H9 (cell line): Measurements from ENCODE around the gene ACTR2. TPM values are rescaled to one million over a fixed set of nuclear protein-coding genes. Genes with fewer than 3 reads are reported as not detected.

Source experiments
- DNase-seq: peaks from one replicate; pipeline ENCODE4 v3.0.0-alpha.2; 2017
- H2AFZ ChIP-seq: one replicate; pipeline ENCODE4 v1.6.1; 2013; ENCODE audit warnings: mild to moderate bottlenecking, low read length, control low read depth, moderate library complexity
- H2AK5ac ChIP-seq: 2 replicates; pipeline ENCODE4 v1.6.1; 2013; ENCODE audit warnings: low read length, control low read depth, mixed read lengths; ENCODE audit not compliant: insufficient read length
- H2BK120ac ChIP-seq: one replicate; pipeline ENCODE4 v1.6.1; 2013; ENCODE audit warnings: low read depth, mild to moderate bottlenecking, low read length, control low read depth, inconsistent platforms; ENCODE audit not compliant: poor library complexity, severe bottlenecking
- H2BK12ac ChIP-seq: 2 replicates; pipeline ENCODE4 v1.6.1; 2013; ENCODE audit warnings: low read length, control low read depth, mixed read lengths, low read depth; ENCODE audit not compliant: insufficient read length
- H2BK15ac ChIP-seq: 2 replicates; pipeline ENCODE4 v1.6.1; 2013; ENCODE audit warnings: low read depth, low read length, control low read depth
- H2BK20ac ChIP-seq: one replicate; pipeline ENCODE4 v1.6.1; 2013; ENCODE audit warnings: low read depth, mild to moderate bottlenecking, low read length, control low read depth, inconsistent platforms; ENCODE audit not compliant: poor library complexity, severe bottlenecking
- H2BK5ac ChIP-seq: 2 replicates; pipeline ENCODE4 v1.6.1; 2013; ENCODE audit warnings: low read length, control low read depth, mixed read lengths; ENCODE audit not compliant: insufficient read length
- H3K14ac ChIP-seq: 2 replicates; pipeline ENCODE4 v1.6.1; 2013; ENCODE audit warnings: low read length, control low read depth; ENCODE audit not compliant: insufficient read depth
- H3K18ac ChIP-seq: 2 replicates; pipeline ENCODE4 v1.6.1; 2013; ENCODE audit warnings: low read depth, mild to moderate bottlenecking, mixed read lengths, low read length, control low read depth; ENCODE audit not compliant: insufficient read length
- H3K23ac ChIP-seq: 2 replicates; pipeline ENCODE4 v1.6.1; 2013; ENCODE audit warnings: low read length, control low read depth, mixed read lengths, low read depth; ENCODE audit not compliant: insufficient read length
- H3K23me2 ChIP-seq: 2 replicates; pipeline ENCODE4 v1.6.1; 2013; ENCODE audit warnings: low read depth, mild to moderate bottlenecking, mixed read lengths, low read length, control low read depth; ENCODE audit not compliant: insufficient read length, poor library complexity, severe bottlenecking
- H3K27ac ChIP-seq: 2 replicates; pipeline ENCODE4 v1.5.1; 2013; ENCODE audit warnings: low read length, control low read depth, mixed read lengths, low read depth; ENCODE audit not compliant: insufficient read length
- H3K27me3 ChIP-seq: 2 replicates; pipeline ENCODE4 v1.6.1; 2013; ENCODE audit warnings: low read length, control low read depth, inconsistent platforms; ENCODE audit not compliant: insufficient read depth
- H3K4ac ChIP-seq: 2 replicates; pipeline ENCODE4 v1.6.1; 2013; ENCODE audit warnings: low read depth, mild to moderate bottlenecking, control low read depth, inconsistent platforms, low read length, moderate library complexity
- H3K4me1 ChIP-seq: 2 replicates; pipeline ENCODE4 v1.6.1; 2013; ENCODE audit warnings: low read length, control low read depth, inconsistent platforms; ENCODE audit not compliant: insufficient read depth
- H3K4me2 ChIP-seq: 2 replicates; pipeline ENCODE4 v1.6.1; 2013; ENCODE audit warnings: low read length, control low read depth, mixed read lengths; ENCODE audit not compliant: insufficient read length, insufficient read depth
- H3K56ac ChIP-seq: 2 replicates; pipeline ENCODE4 v1.6.1; 2013; ENCODE audit warnings: low read depth, mild to moderate bottlenecking, mixed read lengths, low read length, control low read depth; ENCODE audit not compliant: insufficient read length
- H3K79me1 ChIP-seq: 2 replicates; pipeline ENCODE4 v1.6.1; 2013; ENCODE audit warnings: low read depth, mild to moderate bottlenecking, moderate library complexity, low read length, control low read depth, inconsistent platforms; ENCODE audit not compliant: insufficient read depth, poor library complexity, severe bottlenecking
- H3K79me2 ChIP-seq: 2 replicates; pipeline ENCODE4 v1.6.1; 2013; ENCODE audit warnings: low read length, control low read depth, inconsistent platforms; ENCODE audit not compliant: insufficient read depth
- H3K9ac ChIP-seq: 2 replicates; pipeline ENCODE4 v1.6.1; 2013; ENCODE audit warnings: low read length, control low read depth, mixed read lengths; ENCODE audit not compliant: insufficient read length; ENCODE audit errors: extremely low read depth
- H3K9me3 ChIP-seq: one replicate; pipeline ENCODE4 v1.6.1; 2013; ENCODE audit warnings: low read depth, low read length, inconsistent platforms; ENCODE audit not compliant: control insufficient read depth
- H3T11ph ChIP-seq: one replicate; pipeline ENCODE4 v1.6.1; 2013; ENCODE audit warnings: mild to moderate bottlenecking, low read length, control low read depth, inconsistent platforms
- H4K20me1 ChIP-seq: one replicate; pipeline ENCODE4 v1.6.1; 2013; ENCODE audit not compliant: control insufficient read depth, insufficient read length, insufficient read depth
- H4K5ac ChIP-seq: 2 replicates; pipeline ENCODE4 v1.6.1; 2013; ENCODE audit warnings: low read depth, mild to moderate bottlenecking, mixed read lengths, low read length, control low read depth; ENCODE audit not compliant: insufficient read length
- H4K8ac ChIP-seq: replicated peaks from 2 replicates; pipeline ENCODE4 v1.6.1; 2013; ENCODE audit warnings: low read length, control low read depth, mixed read lengths, low read depth; ENCODE audit not compliant: insufficient read length
- H4K91ac ChIP-seq: 2 replicates; pipeline ENCODE4 v1.6.1; 2013; ENCODE audit warnings: low read depth, mild to moderate bottlenecking, moderate library complexity, mixed read lengths, low read length, control low read depth; ENCODE audit not compliant: insufficient read length
- H3K27ac Mint-ChIP-seq, 3 experiments: 2 replicates in 2 of 3; 3 replicates in 1 of 3; pipeline ENCODE4 v1.8.0; 2020 to 2021; ENCODE audit warnings: mixed read lengths in 3 of 3, mild to moderate bottlenecking in 1 of 3, moderate library complexity in 1 of 3
- H3K27me3 Mint-ChIP-seq: 2 replicates; pipeline ENCODE4 v1.8.0; 2021; ENCODE audit warnings: low read depth, mild to moderate bottlenecking, moderate library complexity, mixed read lengths
- H3K36me3 Mint-ChIP-seq, 3 experiments: 2 replicates in 2 of 3; 3 replicates in 1 of 3; pipeline ENCODE4 v1.8.0; 2020 to 2021; ENCODE audit warnings: low read depth in 3 of 3, mixed read lengths in 3 of 3; ENCODE audit not compliant: insufficient read depth in 1 of 3
- H3K4me1 Mint-ChIP-seq, 2 experiments: 2 replicates each; pipeline ENCODE4 v1.8.0; 2020; ENCODE audit warnings: mixed read lengths in 2 of 2
- H3K4me3 Mint-ChIP-seq, 2 experiments: 2 replicates in 1 of 2; 3 replicates in 1 of 2; pipeline ENCODE4 v1.8.0; 2020 to 2021; ENCODE audit warnings: mild to moderate bottlenecking in 2 of 2, mixed read lengths in 2 of 2, moderate library complexity in 1 of 2
- H3K9me3 Mint-ChIP-seq, 2 experiments: 2 replicates in 1 of 2; 3 replicates in 1 of 2; pipeline ENCODE4 v1.8.0; 2020; ENCODE audit warnings: mild to moderate bottlenecking in 2 of 2, mixed read lengths in 2 of 2, moderate library complexity in 1 of 2
- CTCF ChIP-seq: fragments of 200-600 bp; sonication (generic); conservative IDR thresholded peaks from 3 replicates; pipeline ENCODE4 v1.8.0; 2021; ENCODE audit warnings: antibody characterized with exemption, mild to moderate bottlenecking
- WGBS: extraction: QIAGEN DNeasy Blood & Tissue Kit; methylation state at CpG from one replicate; pipeline ENCODE4 v1.1.7; 2013; ENCODE audit warnings: missing lambda C conversion rate, low lambda C conversion rate, mixed read lengths; ENCODE audit not compliant: insufficient read length; ENCODE audit errors: extremely low coverage; 5-methylcytosine and 5-hydroxymethylcytosine counted together
- total RNA-seq: library from RNA; stranded (reverse); gene quantifications from 2 replicates; pipeline ENCODE4 v1.2.1, GENCODE V29; 2021

The ACTR2 gene
- total RNA-seq, 1 experiment from 2014 or later: 176 TPM

- DNase-seq: no peak
- TF ChIP-seq CTCF: peak; percentile 57
- Histone ChIP-seq H3K4ac (no peak overlapping the region), H3K18ac (no peak overlapping the region), H2AK5ac (no peak overlapping the region), H4K8ac (no peak overlapping the region), H3K23ac (no peak overlapping the region), H3K23me2 (no peaks in the 10 kb centered on the region), H2BK120ac (no peak overlapping the region), H3K9ac (no peak overlapping the region), H2AFZ (no peak overlapping the region), H3K27me3 (no peaks in the 10 kb centered on the region), H3K9me3 (no peaks in the 10 kb centered on the region), H2BK20ac (no peak overlapping the region), H4K20me1 (no peaks in the 10 kb centered on the region), H3K79me2 (no peaks in the 10 kb centered on the region), H2BK5ac (no peak overlapping the region), H3K4me1 (no peaks in the 10 kb centered on the region), H3T11ph (no peak overlapping the region), H3K27ac (no peak overlapping the region), H4K91ac (no peak overlapping the region), H3K79me1 (no peaks in the 10 kb centered on the region), H3K4me2 (no peak overlapping the region), H2BK15ac (no peak overlapping the region), H3K56ac (no peak overlapping the region), H4K5ac (no peak overlapping the region), H3K14ac (no peak overlapping the region), H2BK12ac (no peak overlapping the region)
- Mint-ChIP-seq H3K36me3 (peaks cover 8 to 12% (median 9%) of the 10 kb centered on the region in 3 experiments; a peak in 6 of 7 replicates), H3K27ac (no peak overlapping the region), H3K4me3 (no peak overlapping the region), H3K4me1 (no peaks in the 10 kb centered on the region), H3K9me3 (no peaks in the 10 kb centered on the region), H3K27me3 (no peaks in the 10 kb centered on the region)
- no CpG with 5 or more reads among the region's 9 CpGs for WGBS
These were observed 92.6 kb downstream of the ACTR2 start for GRCh38 chr2:65320042-65320725.

Other genes with a start within 250 kb of the ACTR2 start
- gene SLC1A4, start 238.4 kb upstream of the ACTR2 start, total RNA-seq: 1.1 and 1.9 TPM in 2 replicates
- gene CEP68, start 171.4 kb upstream of the ACTR2 start, total RNA-seq: 18.5 and 20.2 TPM in 2 replicates
- gene RAB1A, start 97.7 kb upstream of the ACTR2 start, total RNA-seq: 112 and 119 TPM in 2 replicates
- 20.8 and 23.5 TPM in 2 replicates for gene SPRED2, start 204.8 kb downstream of the ACTR2 start, total RNA-seq